Thoracic aorta (tissue), 2 donors: ENCODE data around the gene PDCD2L. TPM values are rescaled to one million over a fixed set of nuclear protein-coding genes. Genes with fewer than 3 reads are reported as not detected.

Experiments used
- ATAC-seq: fragments of 150-250 bp; one replicate; pipeline ENCODE4 v1.8.0; 2017; ENCODE audit warnings: low read depth; ENCODE audit not compliant: insufficient number of reproducible peaks, low FRiP score
- DNase-seq: peaks from one replicate; pipeline ENCODE4 v3.0.0-alpha.2; 2020; ENCODE audit warnings: low spot score
- H3K27ac ChIP-seq, 2 donors: fragments of 200-600 bp; sonication (generic); 1 replicate in 1 of 2; 2 replicates in 1 of 2; pipeline ENCODE4 v1.5.1; 2016; ENCODE audit warnings: mild to moderate bottlenecking in 2 of 2, moderate library complexity in 2 of 2
- H3K27me3 ChIP-seq: fragments of 200-600 bp; sonication (generic); replicated peaks from 2 replicates; pipeline ENCODE4 v1.6.0; 2016; ENCODE audit warnings: mild to moderate bottlenecking; ENCODE audit not compliant: insufficient read depth
- H3K36me3 ChIP-seq: fragments of 200-600 bp; sonication (generic); one replicate; pipeline ENCODE4 v1.5.1; 2016
- H3K4me1 ChIP-seq, 2 donors: fragments of 200-600 bp; sonication (generic); 1 replicate in 1 of 2; 2 replicates in 1 of 2; pipeline versions ENCODE4 v1.5.1 to v1.6.0; 2016; ENCODE audit warnings: low read depth in 2 of 2, mild to moderate bottlenecking in 1 of 2; ENCODE audit not compliant: control insufficient read depth in 1 of 2
- H3K4me3 ChIP-seq: fragments of 200-600 bp; sonication (generic); 2 replicates; pipeline ENCODE4 v1.5.1; 2016; ENCODE audit warnings: mild to moderate bottlenecking
- H3K9me3 ChIP-seq: fragments of 200-600 bp; sonication (generic); 2 replicates; pipeline ENCODE4 v1.5.1; 2016
- total RNA-seq, 2 donors: library from RNA; depleted of rRNA; stranded (reverse); fragments of >200 nt; gene quantifications; one replicate each; pipeline versions ENCODE4 v1.1.0 to v1.2.3, GENCODE V29; 2016
- TF ChIP-seq, protein P1 (sequence below): fragments of 200-600 bp; sonication (generic); IDR thresholded peaks from one replicate; pipeline ENCODE4 v1.5.1; 2019; ENCODE audit warnings: antibody characterized with exemption

PDCD2L gene
- total RNA-seq, 2 donors from 2014 or later: 6.2 to 12.8 TPM

DNA sequence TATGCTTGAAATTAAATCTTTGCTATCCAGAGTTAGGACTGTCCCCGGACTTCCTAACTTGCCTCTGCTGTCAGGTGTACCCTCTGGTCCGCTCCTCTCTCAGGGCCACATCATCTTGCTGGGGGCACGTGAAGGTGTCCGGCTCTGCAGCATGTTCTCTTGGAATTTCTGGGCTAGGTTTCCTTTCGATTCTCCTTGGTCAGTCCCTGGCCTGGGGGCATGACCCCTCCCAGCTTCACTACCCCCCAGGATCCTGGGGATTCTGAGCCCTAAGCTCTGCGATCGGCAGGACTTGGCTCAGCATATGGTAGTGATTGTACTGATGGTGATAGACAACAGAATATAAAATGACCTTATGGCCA, 44.3 kb upstream of the PDCD2L start:
- Histone ChIP-seq H3K4me1 (peaks cover 3 to 19% of the 10 kb centered on the region in 2 donors), H3K9me3 (no peaks in the 10 kb centered on the region), H3K4me3 (peak overlapping the region; percentile 71), H3K27me3 (no peaks in the 10 kb centered on the region), H3K36me3 (peaks cover 8% of the 10 kb centered on the region), H3K27ac (peak overlapping the region; percentile 79 to 84)
- DNase-seq (no peak), ATAC-seq (no peak)
- TF ChIP-seq, protein P1, sequence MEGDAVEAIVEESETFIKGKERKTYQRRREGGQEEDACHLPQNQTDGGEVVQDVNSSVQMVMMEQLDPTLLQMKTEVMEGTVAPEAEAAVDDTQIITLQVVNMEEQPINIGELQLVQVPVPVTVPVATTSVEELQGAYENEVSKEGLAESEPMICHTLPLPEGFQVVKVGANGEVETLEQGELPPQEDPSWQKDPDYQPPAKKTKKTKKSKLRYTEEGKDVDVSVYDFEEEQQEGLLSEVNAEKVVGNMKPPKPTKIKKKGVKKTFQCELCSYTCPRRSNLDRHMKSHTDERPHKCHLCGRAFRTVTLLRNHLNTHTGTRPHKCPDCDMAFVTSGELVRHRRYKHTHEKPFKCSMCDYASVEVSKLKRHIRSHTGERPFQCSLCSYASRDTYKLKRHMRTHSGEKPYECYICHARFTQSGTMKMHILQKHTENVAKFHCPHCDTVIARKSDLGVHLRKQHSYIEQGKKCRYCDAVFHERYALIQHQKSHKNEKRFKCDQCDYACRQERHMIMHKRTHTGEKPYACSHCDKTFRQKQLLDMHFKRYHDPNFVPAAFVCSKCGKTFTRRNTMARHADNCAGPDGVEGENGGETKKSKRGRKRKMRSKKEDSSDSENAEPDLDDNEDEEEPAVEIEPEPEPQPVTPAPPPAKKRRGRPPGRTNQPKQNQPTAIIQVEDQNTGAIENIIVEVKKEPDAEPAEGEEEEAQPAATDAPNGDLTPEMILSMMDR: no peak

DNA sequence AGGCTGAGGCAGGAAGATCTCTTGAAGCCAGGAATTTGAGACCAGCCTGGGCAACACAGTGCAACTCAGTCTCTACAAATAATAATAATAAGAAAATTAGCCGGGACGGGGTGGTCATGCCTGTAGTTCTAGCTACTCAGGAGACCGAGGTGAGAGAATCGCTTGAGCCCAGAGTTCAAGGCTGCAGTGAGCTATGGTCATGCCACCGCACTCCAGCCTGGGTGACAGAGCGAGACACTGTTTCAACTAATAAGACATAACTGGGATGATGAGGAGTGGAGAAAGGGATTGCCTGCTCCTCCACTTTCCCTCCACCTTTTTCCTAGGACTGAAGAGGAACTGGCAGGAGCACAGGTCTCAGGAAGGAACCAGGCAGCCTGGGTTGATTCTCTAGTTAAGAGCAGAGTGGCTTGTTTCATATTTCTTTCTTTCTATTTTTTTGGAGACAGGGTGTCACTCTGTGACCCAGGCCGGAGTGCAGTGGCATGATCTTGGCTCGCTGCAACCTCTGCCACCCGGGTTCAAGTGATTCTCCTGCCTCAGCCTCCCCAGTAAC, 43.8 kb upstream of the PDCD2L start:
- ATAC-seq: no peak
- no peak for DNase-seq
- TF ChIP-seq, protein P1: no peak
- Histone ChIP-seq H3K9me3 (no peaks in the 10 kb centered on the region), H3K36me3 (peaks cover 4% of the 10 kb centered on the region), H3K27ac (peak overlapping the region; percentile 79 to 84), H3K4me1 (peaks cover 3 to 19% of the 10 kb centered on the region in 2 donors), H3K4me3 (no peak overlapping the region), H3K27me3 (no peaks in the 10 kb centered on the region)

DNA sequence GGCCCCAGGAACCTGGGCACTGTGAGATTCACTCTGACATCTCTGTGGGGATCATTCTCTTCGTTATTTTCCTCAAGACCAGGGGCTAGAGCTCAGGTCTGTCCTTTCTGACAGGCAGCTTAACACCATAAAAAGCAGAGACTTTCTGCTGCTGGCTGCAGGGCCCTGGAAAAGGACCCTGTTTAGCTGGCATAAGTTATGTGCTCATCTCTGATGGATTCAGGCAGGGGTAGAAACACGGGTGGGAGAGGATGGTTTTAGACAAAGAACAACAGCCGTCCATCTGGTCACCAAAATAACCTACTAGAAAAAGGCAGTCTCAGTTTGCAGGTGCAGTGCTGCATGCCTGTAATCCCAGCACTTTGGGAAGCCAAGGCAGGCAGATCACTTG, 41.5 kb upstream of the PDCD2L start:
- H3K4me1 ChIP-seq: peaks cover 14 to 37% of the 10 kb centered on the region in 2 donors

GRCh38 chr19:34363094-34363493, 41.1 kb upstream of the PDCD2L start:
- Histone ChIP-seq H3K4me1 (peaks cover 14 to 41% of the 10 kb centered on the region in 2 donors), H3K27me3 (no peaks in the 10 kb centered on the region), H3K9me3 (no peaks in the 10 kb centered on the region), H3K4me3 (no peak overlapping the region), H3K36me3 (peaks cover 1% of the 10 kb centered on the region), H3K27ac (no peak overlapping the region)
- ATAC-seq: no peak
- TF ChIP-seq, protein P1: no peak
- no peak for DNase-seq

More for the DNA sequence above, 41.5 kb upstream of the PDCD2L start:
- Histone ChIP-seq H3K36me3 (no peaks in the 10 kb centered on the region), H3K4me3 (no peak overlapping the region), H3K27ac (no peak overlapping the region), H3K27me3 (no peaks in the 10 kb centered on the region), H3K9me3 (no peaks in the 10 kb centered on the region)
- TF ChIP-seq, protein P1: no peak
- no peak for DNase-seq
- no peak for ATAC-seq

DNA sequence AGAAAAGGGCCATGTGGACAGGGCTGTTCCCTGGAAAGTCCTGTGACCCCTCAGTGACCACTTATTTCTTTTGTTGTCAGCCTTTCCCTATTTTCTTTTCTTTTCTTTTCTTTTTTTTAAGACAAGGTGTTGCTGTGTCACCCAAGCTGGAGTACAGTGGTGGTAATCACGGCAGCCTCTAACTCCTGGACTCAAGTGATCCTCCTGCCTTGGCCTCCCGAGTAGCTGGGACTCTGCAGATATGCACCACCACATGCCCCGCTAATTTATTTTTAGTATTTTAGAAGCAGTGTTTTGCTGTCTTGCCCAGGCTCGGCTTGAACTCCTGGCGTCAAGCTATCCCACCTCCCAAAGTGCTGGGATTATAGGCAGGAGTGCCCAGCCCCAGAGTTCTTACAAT, 40.3 kb upstream of the PDCD2L start:
- ATAC-seq (no peak), DNase-seq (no peak)
- no peaks in the 10 kb centered on the region for H3K27me3 ChIP-seq
- H3K4me3 ChIP-seq: no peak overlapping the region
- no peak overlapping the region for H3K27ac ChIP-seq
- H3K9me3 ChIP-seq: no peaks in the 10 kb centered on the region
- peaks cover 11 to 34% of the 10 kb centered on the region in 2 donors for H3K4me1 ChIP-seq
- peaks cover 9% of the 10 kb centered on the region for H3K36me3 ChIP-seq
- TF ChIP-seq, protein P1: no peak
